KMS-11 (cell line): ENCODE data around the gene DNMT1.

ENCODE experiments used
- H2AFZ ChIP-seq: fragments of 200-600 bp; sonication (generic); 2 replicates; pipeline ENCODE4 v1.6.1; 2016; ENCODE audit warnings: antibody characterized with exemption, mixed run types, low read depth
- H3K27ac ChIP-seq: fragments of 200-600 bp; sonication (generic); 2 replicates; pipeline ENCODE4 v1.6.1; 2016; ENCODE audit warnings: mild to moderate bottlenecking, mixed run types
- H3K27me3 ChIP-seq: fragments of 200-600 bp; sonication (generic); 2 replicates; pipeline ENCODE4 v1.6.1; 2017; ENCODE audit warnings: mild to moderate bottlenecking, low read depth, mixed run types, moderate library complexity; ENCODE audit not compliant: insufficient read depth
- H3K36me3 ChIP-seq: fragments of 200-600 bp; sonication (generic); 2 replicates; pipeline ENCODE4 v1.6.1; 2017; ENCODE audit warnings: mild to moderate bottlenecking, mixed run types; ENCODE audit not compliant: insufficient read depth
- H3K4me1 ChIP-seq: fragments of 200-600 bp; sonication (generic); 2 replicates; pipeline ENCODE4 v1.6.1; 2016; ENCODE audit warnings: mild to moderate bottlenecking, low read depth, mixed run types; ENCODE audit not compliant: poor library complexity, severe bottlenecking
- H3K4me2 ChIP-seq: fragments of 200-600 bp; sonication (generic); 2 replicates; pipeline ENCODE4 v1.7.0; 2016; ENCODE audit warnings: mild to moderate bottlenecking, mixed run types
- H3K4me3 ChIP-seq: fragments of 200-600 bp; sonication (generic); IDR thresholded peaks from 2 replicates; pipeline ENCODE4 v1.6.1; 2017; ENCODE audit warnings: low read depth, low read length, mixed read lengths; ENCODE audit not compliant: insufficient read depth
- H3K79me2 ChIP-seq: fragments of 200-600 bp; sonication (generic); 2 replicates; pipeline ENCODE4 v1.6.1; 2016; ENCODE audit warnings: low read depth, mixed run types; ENCODE audit not compliant: insufficient read depth
- H3K9ac ChIP-seq: fragments of 200-600 bp; sonication (generic); 2 replicates; pipeline ENCODE4 v1.6.1; 2016; ENCODE audit warnings: mild to moderate bottlenecking, mixed run types
- H4K20me1 ChIP-seq: fragments of 200-600 bp; sonication (generic); 2 replicates; pipeline ENCODE4 v1.6.1; 2016; ENCODE audit warnings: mild to moderate bottlenecking, mixed run types; ENCODE audit not compliant: insufficient read depth
- TF ChIP-seq, protein P1 (sequence below): fragments of 200-600 bp; sonication (generic); conservative IDR thresholded peaks from 2 replicates; pipeline ENCODE4 v1.6.1; 2017; ENCODE audit warnings: low read depth, mild to moderate bottlenecking, antibody characterized with exemption, low read length, moderate library complexity, mixed read lengths

The DNMT1 gene

DNA sequence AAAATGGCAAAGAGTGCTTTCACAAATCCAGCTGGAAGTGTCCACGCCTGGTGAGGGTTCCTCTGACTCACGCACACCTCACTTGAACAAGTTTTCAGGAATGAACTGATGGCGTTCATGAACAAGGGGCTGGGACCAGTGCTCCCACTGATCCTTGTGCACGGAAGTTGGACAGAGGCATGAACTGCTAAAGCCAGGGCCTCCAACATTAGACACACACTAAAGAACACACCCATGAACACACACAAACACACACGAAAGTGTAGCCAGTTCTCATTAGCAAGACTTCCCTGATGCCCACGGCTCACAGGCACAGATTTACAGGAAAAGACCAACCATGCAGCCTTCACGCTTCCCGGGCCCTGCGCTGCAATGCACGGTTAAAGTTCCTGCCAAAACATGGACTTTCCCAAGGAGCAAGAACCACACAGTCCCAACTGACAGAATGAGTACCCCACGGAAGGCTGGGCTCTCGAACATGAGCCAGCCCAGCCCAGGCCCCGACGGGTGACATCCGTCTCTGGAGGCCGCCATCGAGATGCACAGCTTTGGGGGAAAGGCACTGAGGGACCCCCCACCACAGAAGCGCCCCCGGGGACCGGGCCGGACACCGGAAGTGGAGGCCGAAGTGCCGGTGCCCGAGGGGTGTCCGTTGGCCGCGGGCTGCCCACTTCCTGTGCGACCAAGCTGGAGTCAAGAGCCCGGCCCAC is 808 bp downstream of the DNMT1 start:
- TF ChIP-seq, protein P1, sequence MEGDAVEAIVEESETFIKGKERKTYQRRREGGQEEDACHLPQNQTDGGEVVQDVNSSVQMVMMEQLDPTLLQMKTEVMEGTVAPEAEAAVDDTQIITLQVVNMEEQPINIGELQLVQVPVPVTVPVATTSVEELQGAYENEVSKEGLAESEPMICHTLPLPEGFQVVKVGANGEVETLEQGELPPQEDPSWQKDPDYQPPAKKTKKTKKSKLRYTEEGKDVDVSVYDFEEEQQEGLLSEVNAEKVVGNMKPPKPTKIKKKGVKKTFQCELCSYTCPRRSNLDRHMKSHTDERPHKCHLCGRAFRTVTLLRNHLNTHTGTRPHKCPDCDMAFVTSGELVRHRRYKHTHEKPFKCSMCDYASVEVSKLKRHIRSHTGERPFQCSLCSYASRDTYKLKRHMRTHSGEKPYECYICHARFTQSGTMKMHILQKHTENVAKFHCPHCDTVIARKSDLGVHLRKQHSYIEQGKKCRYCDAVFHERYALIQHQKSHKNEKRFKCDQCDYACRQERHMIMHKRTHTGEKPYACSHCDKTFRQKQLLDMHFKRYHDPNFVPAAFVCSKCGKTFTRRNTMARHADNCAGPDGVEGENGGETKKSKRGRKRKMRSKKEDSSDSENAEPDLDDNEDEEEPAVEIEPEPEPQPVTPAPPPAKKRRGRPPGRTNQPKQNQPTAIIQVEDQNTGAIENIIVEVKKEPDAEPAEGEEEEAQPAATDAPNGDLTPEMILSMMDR = no peak
- peaks cover 57% of the 10 kb centered on the region for H3K4me1 ChIP-seq
- H3K27me3 ChIP-seq = no peaks in the 10 kb centered on the region
- H3K79me2 ChIP-seq = peaks cover 56% of the 10 kb centered on the region
- H2AFZ ChIP-seq = peak overlapping the region; percentile 80
- H3K4me2 ChIP-seq = peak overlapping the region; percentile 87
- peak overlapping the region; percentile 96 for H3K9ac ChIP-seq
- H3K36me3 ChIP-seq = no peaks in the 10 kb centered on the region
- peak overlapping the region; percentile 82 for H3K27ac ChIP-seq
- no peak overlapping the region for H3K4me3 ChIP-seq
- H4K20me1 ChIP-seq = peaks cover 12% of the 10 kb centered on the region; the same call in 1 of the 2 replicates

DNA sequence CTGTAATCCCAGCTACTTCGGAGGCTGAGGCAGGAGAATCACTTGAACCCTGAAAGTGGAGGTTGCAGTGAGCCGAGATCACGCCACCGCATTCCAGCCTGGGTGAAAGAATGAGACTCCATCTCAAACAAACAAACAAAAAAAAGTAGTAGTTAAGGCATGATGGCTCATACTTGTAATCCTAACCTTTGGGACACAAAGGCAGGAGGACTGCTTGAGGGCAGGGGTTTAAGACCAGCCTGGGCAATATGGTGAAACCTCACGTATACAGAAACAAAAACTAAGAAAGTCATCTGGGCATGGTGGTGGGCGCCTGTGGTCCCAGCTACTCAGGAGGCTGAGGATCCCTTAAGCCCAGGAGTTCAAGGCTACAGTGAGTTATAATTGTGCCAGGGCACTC is 1.8 kb downstream of the DNMT1 start:
- Histone ChIP-seq H3K27me3 (no peaks in the 10 kb centered on the region), H3K27ac (no peak overlapping the region), H4K20me1 (peaks cover 22% of the 10 kb centered on the region), H3K9ac (peak overlapping the region; percentile 96; the same call in 1 of the 2 replicates), H3K4me2 (peak overlapping the region; percentile 87), H3K79me2 (peaks cover 67% of the 10 kb centered on the region), H3K4me1 (peaks cover 46% of the 10 kb centered on the region), H3K36me3 (no peaks in the 10 kb centered on the region), H2AFZ (no peak overlapping the region), H3K4me3 (no peak overlapping the region)
- TF ChIP-seq, protein P1 = no peak

DNA sequence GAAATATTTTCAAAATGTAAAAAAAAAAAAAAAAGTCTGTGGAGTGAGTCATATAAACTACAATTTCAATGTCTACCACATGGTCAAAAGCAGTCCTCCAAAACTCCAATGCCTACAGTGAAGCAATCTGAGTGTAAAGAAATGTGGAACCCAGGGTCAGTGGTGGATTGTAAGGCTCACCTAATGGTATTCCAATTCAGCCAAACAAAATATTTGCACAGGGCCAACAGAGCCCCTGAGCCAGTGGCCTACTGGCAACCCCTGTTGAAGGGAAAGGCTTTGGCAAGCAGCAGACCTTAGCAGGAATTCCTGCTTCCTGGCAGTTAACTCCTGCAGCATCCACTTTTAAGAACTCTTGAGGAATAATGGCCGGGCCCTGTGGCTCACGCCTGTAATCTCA is 3.4 kb downstream of the DNMT1 start:
- Histone ChIP-seq H3K4me2 (no peak overlapping the region), H3K4me1 (peaks cover 36% of the 10 kb centered on the region), H3K79me2 (peaks cover 82% of the 10 kb centered on the region), H3K4me3 (no peak overlapping the region), H2AFZ (no peak overlapping the region), H4K20me1 (peaks cover 34% of the 10 kb centered on the region), H3K9ac (no peak overlapping the region), H3K36me3 (no peaks in the 10 kb centered on the region; the same call in 1 of the 2 replicates), H3K27ac (no peak overlapping the region), H3K27me3 (no peaks in the 10 kb centered on the region)
- TF ChIP-seq, protein P1 = no peak

DNA sequence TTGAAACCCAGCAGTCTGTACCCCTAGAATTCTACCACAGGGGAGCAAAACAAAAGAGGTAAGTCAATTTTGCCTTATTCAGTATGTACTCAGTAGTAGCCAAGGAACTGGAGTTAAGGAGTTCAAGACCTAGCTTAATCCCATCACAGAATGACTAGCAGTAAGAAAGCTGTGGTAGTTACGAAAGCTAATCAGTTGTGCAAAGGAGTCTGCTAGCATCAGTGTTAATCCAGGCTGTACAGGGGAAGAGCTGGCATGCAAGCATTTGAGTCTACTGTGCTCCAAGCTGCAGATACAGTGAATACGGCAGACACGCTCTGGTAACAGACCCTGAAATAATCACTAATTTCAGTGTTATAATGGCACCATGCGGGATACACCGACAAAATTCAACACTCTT is 4.7 kb downstream of the DNMT1 start:
- H3K79me2 ChIP-seq = peaks cover 96% of the 10 kb centered on the region

More for the DNA sequence above, 4.7 kb downstream of the DNMT1 start:
- Histone ChIP-seq H4K20me1 (peaks cover 45% of the 10 kb centered on the region), H3K9ac (no peak overlapping the region), H3K4me2 (no peak overlapping the region; the same call in 1 of the 2 replicates), H3K27ac (no peak overlapping the region), H3K27me3 (no peaks in the 10 kb centered on the region), H3K4me3 (no peak overlapping the region), H3K36me3 (no peaks in the 10 kb centered on the region; the same call in 1 of the 2 replicates), H2AFZ (no peak overlapping the region), H3K4me1 (peaks cover 28% of the 10 kb centered on the region)
- TF ChIP-seq, protein P1 = no peak
